Measurements from ENCODE around the gene DYNLT4. TPM values are rescaled to one million over a fixed set of nuclear protein-coding genes. Genes with fewer than 3 reads are reported as not detected.
"Not testable (repeated sequence)": the region's sequence is repeated elsewhere in the genome, so short reads cannot be mapped to it uniquely, and the experiment has no call there.

Gene DYNLT4
- total RNA-seq, 2 donors from 2014 or later = 0.32 to 0.80 TPM

DNA sequence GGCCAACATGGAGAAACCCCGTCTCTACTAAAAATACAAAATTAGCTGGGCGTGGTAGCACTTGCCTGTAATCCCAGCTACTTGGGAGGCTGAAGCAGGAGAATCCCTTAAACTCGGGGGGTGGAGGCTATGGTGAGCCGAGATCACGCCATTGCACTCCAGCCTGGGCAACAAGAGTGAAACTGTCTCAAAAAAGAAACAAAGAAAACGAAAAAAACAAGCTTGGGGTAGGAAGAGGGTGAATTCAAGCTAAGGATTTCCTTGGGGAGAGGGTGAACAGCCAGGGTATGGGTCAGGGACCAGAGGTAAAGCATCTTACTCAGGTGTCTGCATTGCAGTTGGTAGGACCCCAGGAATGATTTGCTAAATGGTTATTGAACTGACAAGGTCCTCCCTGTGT, 40.7 kb downstream of the DYNLT4 start:
- DNase-seq (ENCODE audit: low spot score in 2 of 2); ATAC-seq; H3K9me3 Mint-ChIP-seq: not testable (repeated sequence)
- peaks cover 8 to 19% of the 10 kb centered on the region in 2 donors for H3K36me3 Mint-ChIP-seq
- peak overlapping the region in 1 of 2 donors; percentile 22 for H3K27ac Mint-ChIP-seq

DNA sequence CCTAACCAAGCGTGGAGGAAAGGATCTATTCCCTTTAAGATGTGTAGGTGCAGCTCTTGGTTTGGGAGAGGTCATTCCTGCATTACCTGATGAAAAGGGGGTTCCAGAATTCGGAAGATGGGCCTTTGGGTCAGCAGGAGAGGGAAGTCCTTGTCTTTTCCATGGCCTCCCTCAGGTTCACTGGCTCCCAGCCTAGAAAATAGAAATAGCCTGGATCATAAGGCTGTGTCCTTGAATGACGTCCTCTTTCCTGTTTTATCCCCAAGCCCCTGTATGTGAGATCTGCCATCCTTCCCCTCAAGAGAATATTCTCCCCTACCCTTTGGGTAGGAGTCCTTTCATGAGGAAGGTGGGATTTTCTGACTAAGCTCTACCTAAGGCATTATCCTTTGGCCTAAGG, 46.3 kb downstream of the DYNLT4 start:
- peak overlapping the region; percentile 36 to 43 for H3K27ac Mint-ChIP-seq
- no peak for DNase-seq (ENCODE audit: low spot score in 2 of 2)
- no peak for ATAC-seq

DNA sequence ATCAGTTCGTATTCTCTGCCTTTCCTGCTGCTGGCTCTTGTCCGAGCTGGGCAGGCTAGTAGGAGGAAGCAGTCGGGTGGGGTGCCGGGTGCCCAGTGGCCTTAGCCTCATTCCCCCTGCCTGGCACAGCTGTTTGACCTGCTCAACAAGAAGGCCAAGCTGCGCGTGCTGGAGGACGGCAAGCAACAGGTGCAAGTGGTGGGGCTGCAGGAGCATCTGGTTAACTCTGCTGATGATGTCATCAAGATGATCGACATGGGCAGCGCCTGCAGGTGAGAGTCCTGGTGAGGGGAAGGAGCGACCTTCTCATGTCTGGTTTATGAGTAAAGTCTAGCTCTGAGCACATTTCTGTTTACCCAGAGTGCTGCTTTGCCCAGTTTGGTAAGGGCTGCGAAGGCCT, 48.1 kb downstream of the DYNLT4 start:
- Mint-ChIP-seq H3K27ac (no peak overlapping the region), H3K9me3 (no peaks in the 10 kb centered on the region), H3K36me3 (peaks cover 39 to 47% of the 10 kb centered on the region in 2 donors)
- no peak for ATAC-seq
- no peak for DNase-seq (ENCODE audit: low spot score in 2 of 2)

More for the DNA sequence above, 46.3 kb downstream of the DYNLT4 start:
- Mint-ChIP-seq H3K36me3 (peaks cover 34 to 42% of the 10 kb centered on the region in 2 donors), H3K9me3 (no peaks in the 10 kb centered on the region)

DNA sequence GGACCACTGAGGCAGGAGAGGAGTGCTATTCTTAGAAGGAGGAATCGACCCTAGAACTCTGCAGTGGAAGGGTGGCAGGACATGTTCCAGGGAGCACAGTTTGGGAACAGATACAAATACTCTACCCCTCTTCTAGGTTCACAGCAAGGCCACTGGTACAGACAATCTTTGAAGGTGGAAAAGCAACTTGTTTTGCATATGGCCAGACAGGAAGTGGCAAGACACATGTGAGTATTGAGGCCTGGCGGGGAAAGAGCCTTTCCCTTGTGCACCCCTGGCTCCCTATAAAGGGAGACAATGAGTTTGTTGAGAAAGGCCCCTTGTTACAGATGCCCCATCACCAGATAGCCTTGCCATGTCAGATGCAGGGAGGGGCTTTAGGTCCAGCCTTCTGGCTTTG, 49.7 kb downstream of the DYNLT4 start:
- H3K36me3 Mint-ChIP-seq = peaks cover 37 to 47% of the 10 kb centered on the region in 2 donors
- DNase-seq (ENCODE audit: low spot score in 2 of 2) (no peak), ATAC-seq (peak in 1 of 2 donors; percentile 9)
- H3K27ac Mint-ChIP-seq = no peak overlapping the region
- no peaks in the 10 kb centered on the region for H3K9me3 Mint-ChIP-seq

Other genes with a start within 250 kb of the DYNLT4 start
- gene TMEM53, start 132.9 kb downstream of the DYNLT4 start, total RNA-seq = 1 to 10 TPM; 4.4 to 5.2 TPM
- 100 to 1,000 TPM; 102 to 155 TPM for gene ARMH1, start 132.6 kb downstream of the DYNLT4 start, total RNA-seq
- gene RNU5D-1, start 76.2 kb downstream of the DYNLT4 start, total RNA-seq = not detected
- 100 to 1,000 TPM in 1 of 2 donors, 10 to 100 TPM in 1; 95.2 to 228 TPM for gene KIF2C, start 67.5 kb downstream of the DYNLT4 start, total RNA-seq
- 1,000 to 10,000 TPM; 2,726 to 3,052 TPM for gene RPS8, start 31.8 kb downstream of the DYNLT4 start, total RNA-seq
- 1 to 10 TPM in 1 of 2 donors, under 1 TPM in 1; 0.80 to 1.8 TPM for gene BEST4, start 19.2 kb downstream of the DYNLT4 start, total RNA-seq
- 10 to 100 TPM; 39.6 to 80.8 TPM for gene PLK3, start 7.0 kb downstream of the DYNLT4 start, total RNA-seq
- gene BTBD19, start 1.2 kb upstream of the DYNLT4 start, total RNA-seq = 10 to 100 TPM in 1 of 2 donors, 1 to 10 TPM in 1; 9.7 to 16.7 TPM
- 1 to 10 TPM in 1 of 2 donors, under 1 TPM in 1; 0.99 to 1.5 TPM for gene PTCH2, start 35.9 kb upstream of the DYNLT4 start, total RNA-seq
- 10 to 100 TPM; 35.8 to 43.4 TPM for gene EIF2B3, start 179.2 kb upstream of the DYNLT4 start, total RNA-seq
- gene HECTD3, start 204.0 kb upstream of the DYNLT4 start, total RNA-seq = 10 to 100 TPM; 23.9 to 24.3 TPM
- 100 to 1,000 TPM; 149 to 176 TPM for gene UROD, start 204.9 kb upstream of the DYNLT4 start, total RNA-seq